ENCODE data around the gene AGPAT2.
A peak's percentile ranks its signal among the peaks of the same experiment; 100 is the strongest.

Gene AGPAT2

GRCh38 chr9:136729144-136729543 lies 41.9 kb upstream of the AGPAT2 start:
- peak overlapping the region; percentile 56; the same call in 1 of the 2 replicates for H3K9ac ChIP-seq (ENCODE audit: low read depth, low read length)
- H3K4me1 ChIP-seq (ENCODE audit: insufficient read depth, low read length) = peaks cover 33% of the 10 kb centered on the region
- H3K36me3 ChIP-seq (ENCODE audit: insufficient read depth, low read length) = peaks cover 27% of the 10 kb centered on the region
- no peak for ATAC-seq (ENCODE audit: insufficient read depth, low read depth)
- TF ChIP-seq CTCF (IDR thresholded peaks at IDR 0.05; ENCODE audit: borderline replicate concordance, extremely low read depth, low read length, poor library complexity, severe bottlenecking) (no peak), EZH2 (IDR thresholded peaks at IDR 0.05; ENCODE audit: borderline replicate concordance, low read depth, low read length, severe bottlenecking) (no peak)
- peaks cover 31% of the 10 kb centered on the region for H4K20me1 ChIP-seq (ENCODE audit: insufficient read depth, low read length)
- no peaks in the 10 kb centered on the region for H3K27me3 ChIP-seq (ENCODE audit: insufficient read depth, low read length, poor library complexity)
- H3K79me2 ChIP-seq (ENCODE audit: insufficient read depth, low read length) = peaks cover 25% of the 10 kb centered on the region
- H3K9me3 ChIP-seq (ENCODE audit: insufficient read depth, low read length, severe bottlenecking) = no peaks in the 10 kb centered on the region
- no peak for DNase-seq
- no peak overlapping the region for H3K27ac ChIP-seq (ENCODE audit: low read length)
- H2AFZ ChIP-seq (ENCODE audit: low read depth, low read length) = no peak overlapping the region
- peak overlapping the region; percentile 68 for H3K4me2 ChIP-seq (ENCODE audit: insufficient read depth, low read length)
- peak overlapping the region in 1 of 2 experiments; percentile 63; a peak in 1 of 4 replicates for H3K4me3 ChIP-seq (ENCODE audit: low read depth in 1 of 2, low read length in 2 of 2)

GRCh38 chr9:136728548-136729123 lies 41.4 kb upstream of the AGPAT2 start:
- H3K9ac ChIP-seq (ENCODE audit: low read depth, low read length) = peak overlapping the region; percentile 56
- ATAC-seq (ENCODE audit: insufficient read depth, low read depth) = peak; percentile 30
- TF ChIP-seq CTCF (IDR thresholded peaks at IDR 0.05; ENCODE audit: borderline replicate concordance, extremely low read depth, low read length, poor library complexity, severe bottlenecking) (no peak), EZH2 (IDR thresholded peaks at IDR 0.05; ENCODE audit: borderline replicate concordance, low read depth, low read length, severe bottlenecking) (no peak)
- peaks cover 32% of the 10 kb centered on the region for H3K36me3 ChIP-seq (ENCODE audit: insufficient read depth, low read length)
- no peak for DNase-seq
- H3K27ac ChIP-seq (ENCODE audit: low read length) = peak overlapping the region; percentile 52; the same call in 1 of the 2 replicates
- H3K4me2 ChIP-seq (ENCODE audit: insufficient read depth, low read length) = peak overlapping the region; percentile 68
- H3K27me3 ChIP-seq (ENCODE audit: insufficient read depth, low read length, poor library complexity) = no peaks in the 10 kb centered on the region
- peaks cover 25% of the 10 kb centered on the region for H3K79me2 ChIP-seq (ENCODE audit: insufficient read depth, low read length)
- H4K20me1 ChIP-seq (ENCODE audit: insufficient read depth, low read length) = peaks cover 35% of the 10 kb centered on the region
- peaks cover 33% of the 10 kb centered on the region for H3K4me1 ChIP-seq (ENCODE audit: insufficient read depth, low read length)
- peak overlapping the region; percentile 98 for H2AFZ ChIP-seq (ENCODE audit: low read depth, low read length)
- H3K4me3 ChIP-seq (ENCODE audit: low read depth in 1 of 2, low read length in 2 of 2) = peak overlapping the region; percentile 25 to 63; a peak in 3 of 4 replicates
- H3K9me3 ChIP-seq (ENCODE audit: insufficient read depth, low read length, severe bottlenecking) = no peaks in the 10 kb centered on the region

GRCh38 chr9:136728080-136728547 lies 40.9 kb upstream of the AGPAT2 start:
- H3K79me2 ChIP-seq (ENCODE audit: insufficient read depth, low read length) = peaks cover 25% of the 10 kb centered on the region
- peaks cover 33% of the 10 kb centered on the region for H3K4me1 ChIP-seq (ENCODE audit: insufficient read depth, low read length)
- H2AFZ ChIP-seq (ENCODE audit: low read depth, low read length) = peak overlapping the region; percentile 98
- peak overlapping the region; percentile 56 for H3K9ac ChIP-seq (ENCODE audit: low read depth, low read length)
- peak; percentile 87 for DNase-seq
- H3K27me3 ChIP-seq (ENCODE audit: insufficient read depth, low read length, poor library complexity) = no peaks in the 10 kb centered on the region
- H3K36me3 ChIP-seq (ENCODE audit: insufficient read depth, low read length) = peaks cover 37% of the 10 kb centered on the region
- ATAC-seq (ENCODE audit: insufficient read depth, low read depth) = peak; percentile 74
- H3K9me3 ChIP-seq (ENCODE audit: insufficient read depth, low read length, severe bottlenecking) = no peaks in the 10 kb centered on the region
- peak overlapping the region; percentile 68 for H3K4me2 ChIP-seq (ENCODE audit: insufficient read depth, low read length)
- peak overlapping the region; percentile 25 to 63; a peak in 3 of 4 replicates for H3K4me3 ChIP-seq (ENCODE audit: low read depth in 1 of 2, low read length in 2 of 2)
- peaks cover 40% of the 10 kb centered on the region for H4K20me1 ChIP-seq (ENCODE audit: insufficient read depth, low read length)
- H3K27ac ChIP-seq (ENCODE audit: low read length) = peak overlapping the region; percentile 52
- no peak for TF ChIP-seq EZH2 (IDR thresholded peaks at IDR 0.05; ENCODE audit: borderline replicate concordance, low read depth, low read length, severe bottlenecking)
- peak; percentile 83 for TF ChIP-seq CTCF (IDR thresholded peaks at IDR 0.05; ENCODE audit: borderline replicate concordance, extremely low read depth, low read length, poor library complexity, severe bottlenecking)

All from DND-41 (cell line).